Endothelial cell of umbilical vein (primary cell): ENCODE measurements around the gene STT3B. TPM values are rescaled to one million over a fixed set of nuclear protein-coding genes. Genes with fewer than 3 reads are reported as not detected.

Source experiments
- BruUV-seq: library from RNA; stranded (reverse); fragments of 400-500 nt; replicated peaks from 2 replicates; lab custom pipeline; 2021; lab: Mats Ljungman, UMichigan
- CTCF ChIA-PET: fragments of 300-600, 350-600 bp; sonication (Branson Sonifier 250); formaldehyde crosslinking; loops from one replicate; lab custom pipeline; 2021; ENCODE audit warnings: antibody characterized with exemption, inconsistent platforms; lab: Charles Lee
- POLR2A ChIA-PET: fragments of 300-600, 350-600 bp; sonication (Branson Sonifier 250); formaldehyde crosslinking; loops from one replicate; lab custom pipeline; 2021; ENCODE audit warnings: antibody characterized with exemption, inconsistent platforms; lab: Charles Lee
- DNase-seq: peaks from one replicate; pipeline ENCODE4 v3.0.0-alpha.2; 2011; ENCODE audit warnings: low read depth, low spot score
- FAIRE-seq: peaks from 2 replicates; lab custom pipeline; 2011; peaks lifted over from hg19 to GRCh38; lab: Jason Lieb, UNC
- H2AFZ ChIP-seq: 2 replicates; pipeline ENCODE4 v1.6.0; 2012; ENCODE audit warnings: low read depth, low read length, control low read depth, inconsistent platforms
- H3K27ac ChIP-seq: 2 replicates; pipeline ENCODE4 v1.5.1; 2011; ENCODE audit warnings: low read depth, mild to moderate bottlenecking, control low read depth, low read length, moderate library complexity; ENCODE audit not compliant: insufficient read depth
- H3K27me3 ChIP-seq, 2 experiments: 2 replicates each; pipeline versions ENCODE4 v1.6.0 to v1.6.1; 2011; ENCODE audit warnings: low read length in 2 of 2, mixed read lengths in 1 of 2; ENCODE audit not compliant: control insufficient read depth in 2 of 2, insufficient read depth in 2 of 2
- H3K36me3 ChIP-seq, 2 experiments: 2 replicates in 1 of 2; 3 replicates in 1 of 2; pipeline ENCODE4 v1.5.1; 2011; ENCODE audit warnings: low read length in 2 of 2, mild to moderate bottlenecking in 1 of 2, moderate library complexity in 1 of 2; ENCODE audit not compliant: control insufficient read depth in 2 of 2, insufficient read depth in 2 of 2; ENCODE audit errors: extremely low read depth in 1 of 2
- H3K4me1 ChIP-seq: 3 replicates; pipeline ENCODE4 v1.5.1; 2011; ENCODE audit warnings: mild to moderate bottlenecking, low read length; ENCODE audit not compliant: control insufficient read depth, insufficient read depth; ENCODE audit errors: extremely low read depth
- H3K4me2 ChIP-seq: 2 replicates; pipeline ENCODE4 v1.6.1; 2011; ENCODE audit warnings: low read length, control low read depth, mixed read lengths; ENCODE audit not compliant: insufficient read depth
- H3K4me3 ChIP-seq, 3 experiments: fragments of 200-600 bp in 1 of 3; sonication (generic), shearing (Covaris generic) in 1 of 3; replicated peaks in 1 of 3; 2 replicates each; pipeline ENCODE4 v1.5.1; 2011 to 2016; ENCODE audit warnings: control low read depth in 3 of 3, low read length in 3 of 3, mild to moderate bottlenecking in 2 of 3, inconsistent platforms in 1 of 3, low read depth in 1 of 3, moderate library complexity in 1 of 3; ENCODE audit not compliant: insufficient read depth in 1 of 3
- H3K79me2 ChIP-seq: 2 replicates; pipeline ENCODE4 v1.6.0; 2012; ENCODE audit warnings: low read length, inconsistent platforms; ENCODE audit not compliant: control insufficient read depth, insufficient read depth
- H3K9ac ChIP-seq: replicated peaks from 2 replicates; pipeline ENCODE3; 2011; ENCODE audit warnings: low read length, control low read depth; ENCODE audit not compliant: insufficient read depth; ENCODE audit errors: extremely low read depth
- H3K9me1 ChIP-seq: replicated peaks from 3 replicates; pipeline ENCODE4 v1.6.0; 2011; ENCODE audit warnings: mild to moderate bottlenecking, low read length; ENCODE audit not compliant: control insufficient read depth, insufficient read depth; ENCODE audit errors: extremely low read depth
- H3K9me3 ChIP-seq: replicated peaks from 2 replicates; pipeline ENCODE4 v1.5.1; 2012; ENCODE audit warnings: low read length, inconsistent platforms; ENCODE audit not compliant: control insufficient read depth, insufficient read depth
- H4K20me1 ChIP-seq: replicated peaks from 2 replicates; pipeline ENCODE3; 2011; ENCODE audit warnings: mild to moderate bottlenecking, low read length; ENCODE audit not compliant: control insufficient read depth, insufficient read depth; ENCODE audit errors: extremely low read depth
- EZH2 ChIP-seq: IDR thresholded peaks from 2 replicates; pipeline ENCODE4 v1.6.1; 2012; ENCODE audit warnings: borderline replicate concordance, low read depth, mild to moderate bottlenecking, moderate library complexity, low read length, inconsistent platforms; ENCODE audit not compliant: severe bottlenecking
- FOS ChIP-seq: IDR thresholded peaks from 2 replicates; pipeline ENCODE4 v1.6.1; 2011; ENCODE audit warnings: mild to moderate bottlenecking, low read length, moderate library complexity, borderline replicate concordance; ENCODE audit not compliant: insufficient read depth
- GATA2 ChIP-seq: IDR thresholded peaks from 2 replicates; pipeline ENCODE4 v1.7.0; 2011; ENCODE audit warnings: low read depth, mild to moderate bottlenecking, moderate library complexity, mixed read lengths, low read length; ENCODE audit not compliant: insufficient read length, insufficient read depth
- JUN ChIP-seq: IDR thresholded peaks from 2 replicates; pipeline ENCODE4 v1.6.1; 2011; ENCODE audit warnings: borderline replicate concordance, low read depth; ENCODE audit not compliant: insufficient read length, insufficient read depth
- MYC ChIP-seq: IDR thresholded peaks from one replicate; pipeline ENCODE4 v1.6.1; 2011; ENCODE audit warnings: mild to moderate bottlenecking, low read depth, low read length
- POLR2A ChIP-seq: IDR thresholded peaks from 2 replicates; pipeline ENCODE4 v1.6.1; 2012; ENCODE audit warnings: low read depth, mild to moderate bottlenecking, control low read depth, low read length
- POLR2AphosphoS5 ChIP-seq: IDR thresholded peaks from 2 replicates; pipeline ENCODE4 v1.6.1; 2012; ENCODE audit warnings: low read depth, mild to moderate bottlenecking, control low read depth, low read length, moderate library complexity; ENCODE audit not compliant: insufficient read depth
- dilution Hi-C: fragments of 300-500 bp; cut with MboI; formaldehyde crosslinking; loops from one replicate; pipeline ENCODE4 v1.15.0; 2019; ENCODE audit warnings: low sequenced_read_pairs; ENCODE audit not compliant: extremely low pct_ligation_motif_present
- intact Hi-C: fragments of 100-400 bp; cut with micrococcal nuclease; formaldehyde crosslinking; loops from one replicate; pipeline ENCODE4 v1.10.0; 2022
- polyA plus RNA-seq, 4 experiments: library from polyadenylated mRNA; depleted of rRNA in 3 of 4; stranded (reverse) in 3 of 4; unstranded in 1 of 4; fragments of >200 nt; gene quantifications; 2 replicates each; pipeline versions ENCODE4 v1.2.1 to v1.2.3, GENCODE V29; 2011 to 2012; ENCODE audit warnings: missing spikeins in 1 of 4
- total RNA-seq: library from RNA; stranded (reverse); gene quantifications from 2 replicates; pipeline ENCODE4 v1.2.3, GENCODE V29; 2021
- TF ChIP-seq, protein P1 (sequence below): IDR thresholded peaks from 2 replicates; pipeline ENCODE4 v1.6.1; 2011; ENCODE audit not compliant: insufficient read depth, insufficient read length
- TF ChIP-seq, protein P2 (sequence below), 2 donors: IDR thresholded peaks; 1 replicate in 1 of 2; 2 replicates in 1 of 2; pipeline ENCODE4 v1.5.1; 2011; ENCODE audit warnings: low read length in 2 of 2, mild to moderate bottlenecking in 2 of 2, moderate library complexity in 2 of 2, control low read depth in 1 of 2, inconsistent platforms in 1 of 2, low read depth in 1 of 2; ENCODE audit not compliant: insufficient read depth in 1 of 2; ENCODE audit errors: extremely low read depth in 1 of 2

STT3B gene
- total and polyA plus RNA-seq, 2 donors (not counting 3 experiments of a cell fraction or from before 2014, with no cell fraction given): 56.4 to 113 TPM

DNA sequence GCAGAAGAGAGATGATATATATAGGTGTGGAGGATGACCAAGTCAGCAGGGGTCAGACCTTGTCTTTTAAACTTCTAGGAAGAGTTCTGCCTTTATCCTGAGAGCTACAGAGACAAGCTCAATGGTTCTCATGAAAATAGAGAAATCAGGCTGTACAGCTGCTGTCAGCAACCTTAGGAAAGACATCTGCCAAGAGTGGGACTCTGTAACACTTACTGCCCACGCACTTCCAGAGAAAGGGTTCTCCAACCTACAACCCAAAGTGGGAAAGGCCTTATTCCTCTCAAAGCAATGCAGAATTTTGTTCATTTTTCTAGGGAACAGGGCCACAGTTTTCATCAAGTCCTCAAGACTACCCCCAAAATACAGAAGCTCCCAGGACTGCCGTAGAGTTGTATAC is 138.7 kb downstream of the STT3B start:
- H3K36me3 ChIP-seq: no peaks in the 10 kb centered on the region
- no TSS peak for BruUV-seq

More for the DNA sequence above, 138.7 kb downstream of the STT3B start:
- no peak overlapping the region for H3K4me3 ChIP-seq
- ChIA-PET POLR2A (no interaction called here), CTCF (no interaction called here)
- FAIRE-seq: no peak
- TF ChIP-seq EZH2: no peak
- no peak for TF ChIP-seq POLR2A
- TF ChIP-seq, protein P1, sequence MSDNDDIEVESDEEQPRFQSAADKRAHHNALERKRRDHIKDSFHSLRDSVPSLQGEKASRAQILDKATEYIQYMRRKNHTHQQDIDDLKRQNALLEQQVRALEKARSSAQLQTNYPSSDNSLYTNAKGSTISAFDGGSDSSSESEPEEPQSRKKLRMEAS: no peak
- no peak for TF ChIP-seq POLR2AphosphoS5
- TF ChIP-seq JUN: no peak
- no peak for TF ChIP-seq MYC
- TF ChIP-seq, protein P2, sequence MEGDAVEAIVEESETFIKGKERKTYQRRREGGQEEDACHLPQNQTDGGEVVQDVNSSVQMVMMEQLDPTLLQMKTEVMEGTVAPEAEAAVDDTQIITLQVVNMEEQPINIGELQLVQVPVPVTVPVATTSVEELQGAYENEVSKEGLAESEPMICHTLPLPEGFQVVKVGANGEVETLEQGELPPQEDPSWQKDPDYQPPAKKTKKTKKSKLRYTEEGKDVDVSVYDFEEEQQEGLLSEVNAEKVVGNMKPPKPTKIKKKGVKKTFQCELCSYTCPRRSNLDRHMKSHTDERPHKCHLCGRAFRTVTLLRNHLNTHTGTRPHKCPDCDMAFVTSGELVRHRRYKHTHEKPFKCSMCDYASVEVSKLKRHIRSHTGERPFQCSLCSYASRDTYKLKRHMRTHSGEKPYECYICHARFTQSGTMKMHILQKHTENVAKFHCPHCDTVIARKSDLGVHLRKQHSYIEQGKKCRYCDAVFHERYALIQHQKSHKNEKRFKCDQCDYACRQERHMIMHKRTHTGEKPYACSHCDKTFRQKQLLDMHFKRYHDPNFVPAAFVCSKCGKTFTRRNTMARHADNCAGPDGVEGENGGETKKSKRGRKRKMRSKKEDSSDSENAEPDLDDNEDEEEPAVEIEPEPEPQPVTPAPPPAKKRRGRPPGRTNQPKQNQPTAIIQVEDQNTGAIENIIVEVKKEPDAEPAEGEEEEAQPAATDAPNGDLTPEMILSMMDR (IDR thresholded peaks at IDR 0.05; ENCODE audit: extremely low read depth in 1 of 2, insufficient read depth in 1 of 2, low read depth in 1 of 2, low read length in 2 of 2): no peak
- TF ChIP-seq GATA2: no peak
- TF ChIP-seq FOS: no peak
- no peak overlapping the region for H3K27ac ChIP-seq
- peaks cover 16% of the 10 kb centered on the region for H3K4me1 ChIP-seq
- no peak overlapping the region for H2AFZ ChIP-seq
- dilution Hi-C loops: no loop called here
- no peak overlapping the region for H3K9ac ChIP-seq
- H3K4me2 ChIP-seq: no peak overlapping the region
- no peaks in the 10 kb centered on the region for H3K9me1 ChIP-seq
- no peaks in the 10 kb centered on the region for H3K27me3 ChIP-seq
- no peaks in the 10 kb centered on the region for H3K79me2 ChIP-seq
- intact Hi-C loops: no loop called here
- H3K9me3 ChIP-seq: no peaks in the 10 kb centered on the region
- no peaks in the 10 kb centered on the region for H4K20me1 ChIP-seq
- no peak for DNase-seq
